IPS DF 4.7 (cell line): ENCODE measurements around the gene MCFD2.

Experiments used
- DNase-seq: peaks from one replicate; pipeline ENCODE4 v3.0.0-alpha.2; 2013; ENCODE audit warnings: low spot score; ENCODE audit errors: extremely low read depth

Gene MCFD2

DNA sequence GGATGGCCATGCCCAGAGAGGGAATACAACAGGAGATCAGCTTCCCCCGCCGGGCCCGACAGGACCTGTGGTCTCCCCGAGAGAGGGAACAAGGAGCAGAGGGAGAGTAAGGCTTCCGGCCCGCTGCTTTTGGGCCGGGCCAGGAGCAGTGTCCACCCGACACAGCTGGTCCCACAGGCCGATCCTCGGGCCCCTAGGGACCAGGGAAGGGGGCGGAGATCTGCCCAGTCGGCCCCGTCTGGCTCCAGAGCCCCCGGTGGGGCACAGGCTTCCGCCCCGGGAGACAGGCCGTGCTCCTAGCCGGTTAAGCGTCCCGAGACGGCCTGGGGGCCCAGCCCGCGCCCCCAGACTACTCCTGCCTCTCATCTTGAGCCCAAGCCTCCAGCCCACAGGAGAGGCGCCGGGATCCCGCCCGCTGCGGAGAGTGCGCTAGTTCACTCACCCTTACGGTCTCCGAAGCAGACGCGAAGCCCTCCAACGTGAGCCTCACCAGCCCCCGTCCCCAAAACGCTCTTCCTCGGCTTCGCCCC is at the start of gene MCFD2:
TSS of gene MCFD2 (minus strand) at position 526 of the 530 bp plus-strand sequence. CDS start 6,635 bp downstream, outside the sequence.
- peak; percentile 16 for DNase-seq

DNA sequence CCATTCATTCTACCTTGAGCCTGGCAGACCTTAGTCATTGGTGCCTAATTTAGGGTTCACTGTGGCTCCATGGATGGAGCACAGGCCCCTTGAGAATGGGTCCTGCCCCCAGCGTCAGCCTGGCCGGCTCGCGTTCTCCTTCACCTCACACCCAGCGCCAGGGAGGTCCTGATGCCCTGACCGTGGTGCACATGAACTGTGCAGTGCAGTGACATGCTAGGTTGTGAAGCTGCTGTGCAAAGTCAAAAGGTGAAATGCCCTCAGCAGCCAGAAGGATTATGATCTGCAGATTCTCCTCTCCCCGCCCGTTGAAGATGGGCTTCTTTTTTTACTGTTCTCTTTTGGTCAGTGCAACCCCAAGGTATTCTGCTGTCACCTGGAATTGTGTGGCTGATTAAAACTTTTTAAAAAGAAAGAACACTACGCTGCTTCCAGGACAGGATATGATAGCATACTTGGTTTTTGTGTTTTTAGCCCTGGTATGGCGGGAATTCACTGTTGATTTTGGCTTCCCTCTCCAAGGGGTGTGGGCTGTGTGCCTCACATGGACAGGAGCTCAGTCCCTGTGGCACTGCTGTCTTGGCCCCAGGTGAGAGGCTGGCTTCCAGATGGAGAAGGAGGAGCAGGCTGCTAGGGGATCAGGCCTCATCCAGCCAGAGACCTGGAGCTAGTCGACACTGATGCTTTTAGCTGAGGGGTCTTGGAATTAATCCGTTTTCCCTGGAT is 49.4 kb upstream of the MCFD2 start:
- DNase-seq = no peak

DNA sequence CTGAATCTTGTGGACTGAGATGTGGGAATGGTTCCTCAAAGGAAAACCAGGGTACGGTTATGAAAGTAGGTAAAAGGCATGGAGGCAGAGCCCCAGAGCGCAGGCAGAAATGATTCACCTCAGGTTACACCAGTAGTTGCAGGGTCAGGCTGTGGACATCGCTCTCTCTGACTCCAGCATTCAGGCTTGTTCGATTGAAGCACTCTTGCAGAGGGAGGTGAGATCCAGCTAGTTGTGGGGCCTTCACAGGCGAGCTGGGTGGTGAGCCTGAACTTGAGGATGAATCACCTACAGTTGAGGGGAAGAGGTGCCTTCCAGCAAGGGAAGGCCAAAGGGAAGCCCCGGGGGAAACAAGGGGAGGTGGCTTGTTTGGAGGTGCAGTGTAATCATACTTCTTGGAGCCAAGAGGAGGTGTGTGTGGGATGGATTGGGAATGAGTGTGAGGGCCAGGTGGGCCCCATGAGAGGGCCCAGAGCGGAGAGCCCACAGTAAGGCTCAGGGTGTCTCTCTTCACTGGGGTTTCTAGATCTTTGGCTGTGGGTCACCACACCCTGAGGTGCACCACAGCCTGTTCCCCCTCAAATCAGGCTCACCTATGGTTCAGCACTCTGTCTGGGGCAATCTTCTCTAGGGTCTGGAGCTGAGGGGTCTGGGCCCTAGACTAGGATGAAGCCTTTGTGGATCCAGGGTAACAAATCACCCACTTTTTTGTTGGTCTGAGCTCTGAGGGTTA is 48.5 kb upstream of the MCFD2 start:
- no peak for DNase-seq

DNA sequence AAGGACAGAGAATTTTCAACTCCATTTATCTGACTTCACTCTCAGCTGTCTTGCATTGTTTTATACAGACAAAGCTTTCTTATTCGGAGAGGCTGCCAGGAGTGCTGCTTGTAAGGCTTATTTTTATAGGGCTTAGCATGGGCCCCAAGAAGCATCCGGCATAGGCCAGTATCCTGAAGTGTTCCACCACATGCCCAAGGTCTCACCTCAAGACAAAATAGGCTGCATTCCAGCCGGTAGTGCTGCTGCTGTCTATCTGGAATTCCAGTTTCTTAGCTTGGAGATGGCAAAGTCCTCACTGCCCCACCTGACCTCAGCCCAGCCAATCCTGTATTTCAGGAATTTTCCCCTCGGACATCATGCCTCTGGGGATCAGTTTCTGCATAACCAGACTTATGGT is 47.6 kb upstream of the MCFD2 start:
- no peak for DNase-seq

- DNase-seq = no peak
Observed at GRCh38 chr2:46962751-46963150, 47.1 kb upstream of the MCFD2 start.

GRCh38 chr2:46960618-46961017 is 45.0 kb upstream of the MCFD2 start:
- DNase-seq = no peak

- DNase-seq = no peak
Observed at GRCh38 chr2:46958431-46959017, 42.9 kb upstream of the MCFD2 start.

DNA sequence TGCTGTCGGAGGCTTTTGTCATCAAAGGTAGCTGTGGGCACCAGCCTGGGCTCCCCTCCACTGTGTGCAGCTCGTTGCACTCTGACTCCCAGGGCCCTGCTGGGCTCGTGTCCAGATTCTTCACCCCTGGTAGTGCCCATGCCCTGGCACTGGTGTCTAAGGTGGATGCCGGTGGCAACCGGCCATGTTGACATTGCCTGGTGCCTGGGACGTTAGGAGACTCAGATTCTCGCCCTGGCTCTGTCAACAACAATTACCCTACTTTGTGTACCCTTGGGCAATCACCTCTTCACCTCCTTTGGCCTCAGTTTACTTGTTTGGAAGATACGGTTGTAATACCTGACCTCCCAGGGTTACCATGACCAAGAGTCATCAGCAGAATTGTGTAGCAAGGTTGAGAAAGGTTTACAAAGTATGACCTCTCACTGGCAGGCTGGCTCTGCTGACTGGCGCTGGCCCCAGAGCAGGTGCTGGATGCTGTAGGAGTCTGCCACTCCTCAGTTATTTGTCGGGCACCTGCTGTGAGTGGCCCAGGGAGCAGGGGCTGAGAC is 41.5 kb upstream of the MCFD2 start:
- DNase-seq = no peak

DNA sequence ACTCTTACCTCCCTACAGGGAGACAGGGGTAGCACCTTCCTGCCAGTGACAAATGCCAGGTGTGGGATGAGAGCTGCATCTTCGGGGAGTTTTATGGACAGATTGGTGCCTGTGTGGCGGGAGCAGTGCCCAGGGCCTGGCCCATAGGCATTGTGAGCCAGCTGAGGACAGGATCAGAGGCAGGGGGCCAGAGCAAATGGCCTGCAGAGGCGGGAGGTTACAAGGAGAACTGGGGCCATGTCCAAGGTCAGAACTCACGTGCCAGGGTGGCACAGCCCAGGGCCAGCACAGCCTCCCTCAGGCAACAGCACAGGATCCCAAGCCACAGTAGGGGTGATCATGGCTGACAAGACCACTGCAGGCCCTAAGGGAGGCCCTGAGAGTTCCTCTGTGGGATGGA is 40.2 kb upstream of the MCFD2 start:
- no peak for DNase-seq

DNA sequence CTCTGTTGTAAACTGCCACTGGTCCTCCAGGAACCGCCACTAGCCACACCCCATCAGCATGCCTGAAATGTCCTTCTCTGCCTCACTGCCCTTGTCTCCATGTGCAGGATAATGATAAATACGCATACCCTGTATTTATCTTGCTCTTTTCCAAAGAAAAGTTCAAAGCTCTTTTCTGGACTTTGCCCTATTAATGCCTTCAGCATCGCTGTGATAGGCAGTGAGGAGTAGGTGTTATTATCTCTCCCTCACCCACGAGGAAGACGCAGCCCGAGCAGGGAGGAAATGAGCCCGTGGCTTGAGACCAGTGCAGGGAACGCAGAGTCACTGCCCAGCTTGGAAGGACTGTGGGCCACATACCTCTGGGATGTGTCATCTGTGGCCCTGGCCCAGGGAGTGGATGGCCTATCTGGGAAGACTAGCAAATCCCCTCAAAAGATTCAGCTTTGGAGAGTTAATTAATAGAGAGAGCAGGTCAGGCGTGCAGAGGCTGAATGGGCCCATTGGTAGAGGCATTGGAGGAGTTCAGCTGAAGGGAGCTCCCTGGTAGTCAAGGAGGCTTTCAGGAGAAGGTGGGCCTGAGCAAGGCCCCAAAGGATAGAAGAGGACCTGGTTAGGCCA is 39.5 kb upstream of the MCFD2 start:
- no peak for DNase-seq

- no peak for DNase-seq
Observed at GRCh38 chr2:46952171-46952570, 36.6 kb upstream of the MCFD2 start.

DNA sequence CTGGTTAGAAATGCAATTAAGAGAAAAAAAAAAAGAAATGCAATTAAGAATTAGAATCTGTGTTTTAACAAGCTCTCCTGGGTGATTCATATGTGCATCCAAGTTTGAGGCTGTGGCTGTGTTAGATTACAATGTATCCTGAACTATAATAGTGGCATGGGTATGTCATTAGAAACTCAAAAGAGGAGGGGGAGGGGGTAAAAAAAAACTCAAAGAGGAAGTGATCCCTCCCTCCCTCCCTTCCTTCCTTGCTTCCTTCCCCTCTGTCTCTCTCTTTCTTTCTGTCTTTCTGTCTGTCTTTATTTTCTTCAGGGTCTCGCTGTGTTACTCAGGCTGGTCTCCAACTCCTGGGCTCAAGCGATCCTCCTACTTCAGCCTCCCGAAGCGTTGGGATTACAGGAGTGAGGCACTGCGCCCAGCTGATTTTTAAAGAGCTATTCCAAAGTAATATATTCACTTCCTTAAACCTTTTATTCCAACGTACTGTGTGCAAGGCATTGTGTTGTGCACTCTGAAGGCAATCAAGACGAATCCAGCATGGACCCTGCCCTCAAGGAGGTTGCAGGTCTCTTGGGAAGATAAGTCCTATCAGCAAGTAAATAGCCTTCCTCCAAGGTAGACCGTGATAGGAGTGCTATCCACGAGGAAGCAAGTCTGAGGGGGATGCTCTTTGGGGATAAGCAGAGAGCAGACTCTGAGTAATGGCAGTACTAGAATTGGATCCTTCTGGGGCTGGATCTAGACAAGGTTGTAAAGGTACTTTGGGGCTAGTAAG is 35.9 kb upstream of the MCFD2 start:
- DNase-seq = no peak

GRCh38 chr2:46950314-46950713 is 34.7 kb upstream of the MCFD2 start:
- DNase-seq = no peak

GRCh38 chr2:46947841-46948240 is 32.2 kb upstream of the MCFD2 start:
- no peak for DNase-seq

GRCh38 chr2:46945671-46946070 is 30.1 kb upstream of the MCFD2 start:
- DNase-seq = no peak

DNA sequence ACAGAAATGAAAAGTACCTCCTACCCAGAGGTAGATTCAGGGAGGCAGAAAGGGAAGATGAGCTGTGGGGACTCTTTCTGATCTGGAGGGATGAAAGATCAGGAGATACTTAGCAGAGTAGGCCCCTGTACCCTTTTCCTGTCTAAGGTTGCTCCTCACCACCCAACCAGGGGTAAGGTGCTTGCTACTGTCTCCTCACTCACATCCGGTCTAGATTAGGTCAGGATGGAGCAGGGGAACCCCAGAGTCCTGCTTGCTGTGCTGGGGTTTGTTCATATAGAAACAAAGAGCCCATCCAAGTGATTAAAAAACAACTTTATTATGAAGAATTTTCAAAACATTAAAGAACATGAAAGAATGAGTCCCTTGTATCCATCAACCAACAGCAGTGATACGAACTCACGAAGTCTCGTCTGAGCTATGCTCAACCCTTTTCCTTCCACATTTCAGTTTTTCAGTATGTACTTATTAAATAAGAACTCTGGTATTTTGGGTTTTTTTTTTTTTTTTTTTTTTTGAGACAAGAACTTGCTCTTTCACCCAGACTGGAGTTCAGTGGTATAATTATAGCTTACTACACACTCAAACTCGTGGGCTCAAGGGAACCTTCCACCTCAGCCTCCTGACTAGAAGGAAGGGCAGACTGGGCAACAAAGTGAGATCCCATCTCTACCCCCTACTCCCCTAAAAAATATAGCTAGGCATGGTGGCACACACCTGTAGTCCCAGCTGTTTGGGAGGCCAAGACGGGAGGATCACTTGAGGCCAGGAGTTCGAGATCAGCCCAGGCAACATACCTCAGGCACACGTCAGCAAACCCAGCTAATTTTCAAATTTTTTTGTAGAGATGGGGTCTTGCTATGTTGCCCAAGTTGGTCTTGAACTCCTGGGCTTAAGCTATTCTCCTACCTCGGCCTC is 28.5 kb upstream of the MCFD2 start:
- no peak for DNase-seq

GRCh38 chr2:46942891-46943626 is 27.5 kb upstream of the MCFD2 start:
- no peak for DNase-seq

- DNase-seq = no peak
Observed at GRCh38 chr2:46942143-46942526, 26.5 kb upstream of the MCFD2 start.
